K562 (cell line): ENCODE results near the gene CAMK2D. TPM values are rescaled to one million over a fixed set of nuclear protein-coding genes. Genes with fewer than 3 reads are reported as not detected.

Experiments
- ATAC-seq: fragments of 200-7000 bp; cut with Tn5 transposase; 3 replicates; pipeline ENCODE4 v1.9.1; 2020; ENCODE audit warnings: moderate library complexity
- BruUV-seq: library from RNA; stranded (reverse); fragments of 400-500 nt; replicated peaks from 2 replicates; lab custom pipeline; 2021; lab: Mats Ljungman, UMichigan
- CTCF ChIA-PET: fragments of 300-600 bp; formaldehyde crosslinking; extraction: SDS; loops from one replicate; lab custom pipeline; 2021; ENCODE audit warnings: low intra/inter-chr PET ratio; lab: Yijun Ruan, JAX
- POLR2A ChIA-PET: fragments of 300-600, 350-650 bp; sonication (Branson Sonifier 250); formaldehyde crosslinking; extraction: SDS; loops from one replicate; lab custom pipeline; 2021; ENCODE audit warnings: antibody characterized with exemption, inconsistent platforms; lab: Yijun Ruan, JAX
- DNase-seq, 4 experiments: peaks; one replicate each; pipeline versions ENCODE4 v3.0.0 to v3.0.0-alpha.2; 2011 to 2018; ENCODE audit warnings: low spot score in 3 of 4, mixed read lengths in 3 of 4; ENCODE audit errors: extremely low read depth in 1 of 4
- FAIRE-seq: peaks from 2 replicates; lab custom pipeline; 2011; peaks lifted over from hg19 to GRCh38; lab: Jason Lieb, UNC
- H2AFZ ChIP-seq: 2 replicates; pipeline ENCODE4 v1.6.0; 2011; ENCODE audit warnings: low read depth, low read length, control low read depth, inconsistent platforms
- H3K27ac ChIP-seq: fragments of 200-600 bp; 3 replicates; pipeline ENCODE4 v1.8.0; 2011; ENCODE audit warnings: low read depth, mild to moderate bottlenecking, control low read depth, inconsistent platforms, low read length, moderate library complexity, mixed read lengths; ENCODE audit errors: extremely low read depth
- H3K27me3 ChIP-seq, 2 experiments: fragments of 300-600 bp in 1 of 2; 2 replicates in 1 of 2; 3 replicates in 1 of 2; pipeline versions ENCODE4 v1.6.0 to v1.8.0; 2011; ENCODE audit warnings: inconsistent platforms in 2 of 2, low read length in 2 of 2, mild to moderate bottlenecking in 1 of 2, mixed read lengths in 1 of 2, moderate library complexity in 1 of 2; ENCODE audit not compliant: control insufficient read depth in 2 of 2, insufficient read depth in 2 of 2
- H3K36me3 ChIP-seq: fragments of 300-600 bp; 3 replicates; pipeline ENCODE4 v1.8.0; 2011; ENCODE audit warnings: mild to moderate bottlenecking, low read length, inconsistent platforms; ENCODE audit not compliant: control insufficient read depth, insufficient read depth
- H3K4me1 ChIP-seq, 2 experiments: fragments of 200-600 bp in 1 of 2; replicated peaks in 1 of 2; 2 replicates in 1 of 2; 3 replicates in 1 of 2; pipeline versions ENCODE4 v1.5.1 to v1.8.0; 2011; ENCODE audit warnings: inconsistent platforms in 2 of 2, low read length in 2 of 2, mild to moderate bottlenecking in 1 of 2, mixed read lengths in 1 of 2, moderate library complexity in 1 of 2; ENCODE audit not compliant: control insufficient read depth in 2 of 2, insufficient read depth in 2 of 2
- H3K4me2 ChIP-seq: 2 replicates; pipeline ENCODE4 v1.6.1; 2011; ENCODE audit warnings: low read length, control low read depth, inconsistent platforms, mixed read lengths; ENCODE audit not compliant: insufficient read depth
- H3K4me3 ChIP-seq: fragments of 200-600 bp; sonication (generic), shearing (Covaris generic); 2 replicates; pipeline ENCODE4 v1.5.1; 2016; ENCODE audit warnings: control low read depth, inconsistent platforms
- H3K79me2 ChIP-seq: fragments of 200-600 bp; 3 replicates; pipeline ENCODE4 v1.8.0; 2011; ENCODE audit warnings: low read length, inconsistent platforms; ENCODE audit not compliant: control insufficient read depth, insufficient read depth
- H3K9ac ChIP-seq, 2 experiments: 2 replicates each; pipeline versions ENCODE4 v1.6.0 to v1.6.1; 2011; ENCODE audit warnings: low read depth in 2 of 2, low read length in 2 of 2, control low read depth in 1 of 2, inconsistent platforms in 1 of 2, mild to moderate bottlenecking in 1 of 2, mixed read lengths in 1 of 2; ENCODE audit not compliant: insufficient read depth in 1 of 2
- H3K9me1 ChIP-seq: one replicate; pipeline ENCODE4 v1.6.0; 2011; ENCODE audit warnings: inconsistent platforms, mild to moderate bottlenecking, low read length, moderate library complexity; ENCODE audit not compliant: control insufficient read depth, insufficient read depth
- H3K9me3 ChIP-seq: replicated peaks from 2 replicates; pipeline ENCODE4 v1.5.1; 2011; ENCODE audit warnings: low read depth, low read length, inconsistent platforms; ENCODE audit not compliant: control insufficient read depth, insufficient read depth
- H4K20me1 ChIP-seq: replicated peaks from 2 replicates; pipeline ENCODE4 v1.6.1; 2011; ENCODE audit warnings: low read length, inconsistent platforms, mixed read lengths; ENCODE audit not compliant: control insufficient read depth, insufficient read depth
- CTBP1 ChIP-seq: fragments of 450-650 bp; IDR thresholded peaks from 2 replicates; pipeline ENCODE4 v1.6.1; 2016; ENCODE audit warnings: borderline replicate concordance
- CXXC5 ChIP-seq: fragments of 250-450 bp; sonication (Bioruptor Pico); IDR thresholded peaks from 2 replicates; pipeline ENCODE4 v1.8.0; 2022; ENCODE audit warnings: inconsistent platforms, mild to moderate bottlenecking, moderate library complexity
- DACH1 ChIP-seq: fragments of 450-650 bp; IDR thresholded peaks from 2 replicates; pipeline ENCODE4 v1.6.1; 2018; ENCODE audit not compliant: partially characterized antibody
- DIDO1 ChIP-seq: fragments of 450-650 bp; IDR thresholded peaks from 2 replicates; pipeline ENCODE4 v1.6.1; 2016; ENCODE audit warnings: low read depth, missing biosample characterization, missing genetic modification characterization
- GTF3C2 ChIP-seq: IDR thresholded peaks from 3 replicates; pipeline ENCODE4 v1.6.1; 2011; ENCODE audit warnings: borderline replicate concordance, mild to moderate bottlenecking, moderate library complexity; ENCODE audit not compliant: insufficient read length; ENCODE audit errors: extremely low read depth
- JUN ChIP-seq, 2 experiments: sonication (generic) in 1 of 2; formaldehyde crosslinking in 1 of 2; IDR thresholded peaks; 2 replicates each; pipeline versions ENCODE4 v1.6.1 to v1.8.0; 2012 to 2022; ENCODE audit warnings: borderline replicate concordance in 2 of 2, mild to moderate bottlenecking in 2 of 2, improper control_type of control experiment in 1 of 2, low read depth in 1 of 2, low read length in 1 of 2, missing genetic modification reagents in 1 of 2
- NR1H2 ChIP-seq: sonication (generic); formaldehyde crosslinking; IDR thresholded peaks from 2 replicates; pipeline ENCODE4 v1.4.0; 2020; ENCODE audit warnings: mild to moderate bottlenecking, missing genetic modification reagents
- POU5F1 ChIP-seq: fragments of 150-350 bp; IDR thresholded peaks from 2 replicates; pipeline ENCODE4 v1.6.1; 2014; ENCODE audit warnings: borderline replicate concordance, low read length, low read depth, mild to moderate bottlenecking; ENCODE audit not compliant: partially characterized antibody
- ZNF277 ChIP-seq: fragments of 250-450 bp; sonication (Bioruptor Pico); IDR thresholded peaks from 2 replicates; pipeline ENCODE4 v1.8.0; 2022; ENCODE audit warnings: inconsistent platforms, mild to moderate bottlenecking, moderate library complexity, borderline replicate concordance
- ZNF282 ChIP-seq: sonication (generic); formaldehyde crosslinking; IDR thresholded peaks from 2 replicates; pipeline ENCODE4 v1.8.1; 2023; ENCODE audit warnings: missing genetic modification reagents
- ZNF586 ChIP-seq: fragments of 450-650 bp; formaldehyde crosslinking; conservative IDR thresholded peaks from 2 replicates; pipeline ENCODE4 v1.4.0; 2020; ENCODE audit warnings: mild to moderate bottlenecking, moderate library complexity
- WGBS: fragments of 100-300 bp; shearing (Covaris generic); methylation state at CpG from one replicate; pipeline ENCODE4 v1.1.6; 2016; ENCODE audit warnings: low coverage, mixed read lengths; ENCODE audit not compliant: insufficient coverage; ENCODE audit errors: missing lambda C conversion rate; 5-methylcytosine and 5-hydroxymethylcytosine counted together
- in situ Hi-C: fragments of 300-500 bp; cut with MboI; formaldehyde crosslinking; loops from 4 replicates; pipeline ENCODE4 v1.15.0; 2018; ENCODE audit warnings: inconsistent platforms, mixed read lengths
- intact Hi-C: fragments of 100-400 bp; cut with micrococcal nuclease; formaldehyde crosslinking; loops from 2 replicates; pipeline ENCODE4 v1.14.2; 2022
- polyA plus RNA-seq, 8 experiments: library from polyadenylated mRNA; depleted of rRNA in 4 of 8; stranded (reverse) in 5 of 8; unstranded in 3 of 8; fragments of >200 nt; fragmentation: Nextera tagmentation in 2 of 8; fragmentation: Illumina TruSeq in 1 of 8; extraction: Ambion mirVana in 2 of 8; extraction: Trizol in 1 of 8; gene quantifications; 2 replicates each; pipeline versions ENCODE4 v1.2.1 to v1.2.3, GENCODE V29; 2011 to 2014; ENCODE audit warnings: inconsistent platforms in 1 of 8, missing spikeins in 1 of 8
- total RNA-seq, 7 experiments: library from RNA; depleted of rRNA in 6 of 7; stranded (reverse); fragments of >200 nt in 6 of 7; fragmentation: Illumina TruSeq in 2 of 7; extraction: Trizol in 2 of 7; gene quantifications; 2 replicates each; pipeline versions ENCODE4 v1.2.1 to v1.2.3, GENCODE V29; 2011 to 2021; ENCODE audit warnings: low replicate concordance in 1 of 7

Gene CAMK2D
- total and polyA plus RNA-seq, 9 of the 15 experiments (the other 6 are each of a cell fraction or from before 2014, with no cell fraction given): 0.01 to 0.33 (median 0.04) TPM; not detected in 2

DNA sequence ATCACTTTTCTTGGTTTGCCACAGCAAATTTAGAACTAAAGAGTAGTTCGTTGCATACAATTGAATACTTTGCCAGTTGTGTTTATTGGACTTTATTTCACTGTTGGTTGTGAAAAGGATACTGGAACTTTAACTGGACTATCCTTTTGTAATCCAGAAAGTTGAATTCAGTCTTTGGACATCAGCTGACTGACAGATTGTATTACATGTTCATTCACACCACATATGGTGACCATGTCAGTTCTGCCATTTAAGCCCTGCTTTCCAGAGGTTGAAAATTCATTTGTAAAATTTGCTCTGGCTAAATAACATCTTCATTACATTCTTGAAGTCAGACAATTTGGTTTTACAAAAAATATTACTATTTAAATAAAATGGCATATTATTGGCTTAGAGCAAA, 251.7 kb downstream of the CAMK2D start:
- intact Hi-C loops: no loop called here
- Histone ChIP-seq H4K20me1 (no peaks in the 10 kb centered on the region), H3K27ac (no peak overlapping the region), H3K27me3 (no peaks in the 10 kb centered on the region), H3K9me1 (no peaks in the 10 kb centered on the region), H3K79me2 (no peaks in the 10 kb centered on the region), H3K36me3 (no peaks in the 10 kb centered on the region), H3K9me3 (no peaks in the 10 kb centered on the region), H3K4me3 (no peak overlapping the region), H3K9ac (no peak overlapping the region), H2AFZ (no peak overlapping the region), H3K4me2 (no peak overlapping the region), H3K4me1 (no peaks in the 10 kb centered on the region)
- TF ChIP-seq ZNF282 (CRISPR knock-in tag) (no peak), ZNF586 (CRISPR knock-in tag) (no peak)
- no peak for DNase-seq
- FAIRE-seq: no peak
- no peak for ATAC-seq
- in situ Hi-C loops: no loop called here
- POLR2A ChIA-PET: no interaction called here
- WGBS: 0% methylated on average over 1 of the region's 1 CpG
- CTCF ChIA-PET: no interaction called here
- BruUV-seq: no TSS peak

DNA sequence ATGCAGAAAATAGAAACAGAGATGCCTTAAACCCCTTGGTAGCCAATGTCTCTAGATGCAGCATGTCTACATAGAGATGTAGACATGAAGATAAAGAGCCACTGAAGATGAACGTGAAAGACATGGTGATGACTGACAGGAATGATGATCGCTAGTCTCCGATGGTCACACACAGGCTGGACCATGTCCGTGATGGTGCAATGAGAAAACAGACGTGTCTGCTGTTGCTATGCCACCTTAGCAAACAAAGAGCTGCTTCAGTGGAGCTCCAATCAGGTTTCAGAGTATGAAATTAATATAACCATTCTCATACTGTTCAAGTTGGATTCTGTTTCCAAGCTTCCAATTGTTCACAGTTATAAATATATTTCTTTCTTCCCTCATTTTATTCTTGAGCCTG, 256.5 kb downstream of the CAMK2D start:
- H2AFZ ChIP-seq: no peak overlapping the region
- no peak for ATAC-seq
- intact Hi-C loops (no loop called here), in situ Hi-C loops (no loop called here)
- H3K4me3 ChIP-seq: no peak overlapping the region
- no peak overlapping the region for H3K9ac ChIP-seq
- no peaks in the 10 kb centered on the region for H3K9me3 ChIP-seq
- FAIRE-seq: no peak
- no peaks in the 10 kb centered on the region for H3K36me3 ChIP-seq
- BruUV-seq: no TSS peak
- no peaks in the 10 kb centered on the region for H3K9me1 ChIP-seq
- no peaks in the 10 kb centered on the region for H4K20me1 ChIP-seq
- no peak overlapping the region for H3K27ac ChIP-seq
- H3K27me3 ChIP-seq: no peaks in the 10 kb centered on the region
- no peaks in the 10 kb centered on the region for H3K4me1 ChIP-seq
- no peaks in the 10 kb centered on the region for H3K79me2 ChIP-seq
- no peak for DNase-seq
- WGBS: 0% methylated on average over 5 of the region's 5 CpGs
- CTCF ChIA-PET: no interaction called here
- H3K4me2 ChIP-seq: no peak overlapping the region
- POLR2A ChIA-PET: no interaction called here
- TF ChIP-seq DACH1: no peak
- no peak for TF ChIP-seq NR1H2 (CRISPR knock-in tag)
- TF ChIP-seq POU5F1: no peak
- TF ChIP-seq GTF3C2: no peak
- no peak for TF ChIP-seq JUN (IDR thresholded peaks at IDR 0.05; ENCODE audit: borderline replicate concordance, low read depth, low read length)
- TF ChIP-seq JUN (CRISPR knock-in tag; IDR thresholded peaks at IDR 0.05; ENCODE audit: borderline replicate concordance): no peak
- no peak for TF ChIP-seq CTBP1
- no peak for TF ChIP-seq CXXC5 (CRISPR knock-in tag)
- no peak for TF ChIP-seq DIDO1 (tag)
- TF ChIP-seq ZNF277: no peak
